ENCODE measurements around the gene AOAH. TPM values are rescaled to one million over a fixed set of nuclear protein-coding genes. Genes with fewer than 3 reads are reported as not detected.
A peak's percentile ranks its signal among the peaks of the same experiment; 100 is the strongest.

AOAH gene
- total RNA-seq, 2 donors from 2014 or later, result 0.70 to 1.6 TPM

DNA sequence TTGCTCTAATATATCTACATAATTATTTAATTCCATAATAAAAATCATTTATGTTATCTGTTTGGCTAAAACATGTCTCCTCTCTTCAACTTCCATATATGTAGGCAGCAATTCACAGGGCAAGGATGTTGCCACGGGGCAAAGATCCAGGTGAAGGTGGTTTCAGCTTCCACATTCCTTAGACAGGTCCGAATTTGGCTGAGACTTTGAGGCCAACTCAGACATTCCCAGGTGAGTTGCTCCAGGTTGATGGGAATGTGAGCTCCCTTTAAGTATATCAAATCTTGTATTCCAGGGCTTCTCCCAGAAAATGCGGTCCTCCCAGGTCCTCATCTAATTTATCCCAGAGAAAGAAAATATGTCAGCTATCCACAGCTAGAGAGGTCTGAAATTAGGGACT, 15.1 kb upstream of the AOAH start:
- WGBS, 2 experiments (ENCODE audit: insufficient coverage in 1 of 2, insufficient read length in 1 of 2), result 85 to 94% methylated on average over 3 of the region's 3 CpGs
- no peaks in the 10 kb centered on the region for H3K27me3 ChIP-seq (ENCODE audit: control insufficient read depth, insufficient read depth, low read length, poor library complexity, severe bottlenecking)
- no peak overlapping the region for H3K27ac ChIP-seq (ENCODE audit: low read depth, low read length)
- Mint-ChIP-seq H3K9me3 (peaks cover 2% of the 10 kb centered on the region), H3K36me3 (ENCODE audit: low read depth) (no peaks in the 10 kb centered on the region), H3K27me3 (ENCODE audit: insufficient read depth) (no peaks in the 10 kb centered on the region), H3K27ac (peak overlapping the region; percentile 44), H3K4me1 (peaks cover 22% of the 10 kb centered on the region), H3K4me3 (no peak overlapping the region)
- no peak overlapping the region for H3K4me3 ChIP-seq (ENCODE audit: low read length)
- TF ChIP-seq, protein P1, sequence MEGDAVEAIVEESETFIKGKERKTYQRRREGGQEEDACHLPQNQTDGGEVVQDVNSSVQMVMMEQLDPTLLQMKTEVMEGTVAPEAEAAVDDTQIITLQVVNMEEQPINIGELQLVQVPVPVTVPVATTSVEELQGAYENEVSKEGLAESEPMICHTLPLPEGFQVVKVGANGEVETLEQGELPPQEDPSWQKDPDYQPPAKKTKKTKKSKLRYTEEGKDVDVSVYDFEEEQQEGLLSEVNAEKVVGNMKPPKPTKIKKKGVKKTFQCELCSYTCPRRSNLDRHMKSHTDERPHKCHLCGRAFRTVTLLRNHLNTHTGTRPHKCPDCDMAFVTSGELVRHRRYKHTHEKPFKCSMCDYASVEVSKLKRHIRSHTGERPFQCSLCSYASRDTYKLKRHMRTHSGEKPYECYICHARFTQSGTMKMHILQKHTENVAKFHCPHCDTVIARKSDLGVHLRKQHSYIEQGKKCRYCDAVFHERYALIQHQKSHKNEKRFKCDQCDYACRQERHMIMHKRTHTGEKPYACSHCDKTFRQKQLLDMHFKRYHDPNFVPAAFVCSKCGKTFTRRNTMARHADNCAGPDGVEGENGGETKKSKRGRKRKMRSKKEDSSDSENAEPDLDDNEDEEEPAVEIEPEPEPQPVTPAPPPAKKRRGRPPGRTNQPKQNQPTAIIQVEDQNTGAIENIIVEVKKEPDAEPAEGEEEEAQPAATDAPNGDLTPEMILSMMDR (conservative IDR thresholded peaks at IDR 0.05), result no peak
- peaks cover 12% of the 10 kb centered on the region for H3K4me1 ChIP-seq (ENCODE audit: control insufficient read depth, insufficient read depth, low read length)
- H3K9me3 ChIP-seq (ENCODE audit: control insufficient read depth, low read length), result peaks cover 6% of the 10 kb centered on the region
- no peak for DNase-seq
- H3K9ac ChIP-seq (ENCODE audit: extremely low read depth, low read length, poor library complexity, severe bottlenecking), result no peak overlapping the region
- no peaks in the 10 kb centered on the region for H3K36me3 ChIP-seq (ENCODE audit: control insufficient read depth, insufficient read depth, low read length)

DNA sequence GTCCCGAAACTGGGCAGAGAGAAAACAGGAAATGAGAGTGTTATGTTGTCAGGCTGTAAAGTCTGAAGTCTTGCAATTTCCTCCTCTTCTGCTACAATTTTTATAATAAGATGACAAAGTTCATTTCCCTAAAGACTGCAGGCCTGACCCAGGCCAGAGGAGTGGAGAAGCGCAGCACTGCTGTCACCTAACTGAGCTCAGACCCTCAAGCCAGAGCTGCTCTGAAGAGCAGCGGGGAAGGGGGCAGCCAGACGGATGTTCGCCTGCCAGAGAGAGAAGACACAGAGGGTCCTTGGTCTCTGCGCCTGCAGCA, 12.6 kb upstream of the AOAH start:
- H3K4me3 ChIP-seq (ENCODE audit: low read length), result no peak overlapping the region
- no peaks in the 10 kb centered on the region for H3K9me3 ChIP-seq (ENCODE audit: control insufficient read depth, low read length)
- H3K4me3 Mint-ChIP-seq, result no peak overlapping the region
- no peaks in the 10 kb centered on the region for H3K9me3 Mint-ChIP-seq
- DNase-seq, result no peak
- no peak overlapping the region for H3K27ac Mint-ChIP-seq
- TF ChIP-seq, protein P1 (conservative IDR thresholded peaks at IDR 0.05), result no peak
- H3K27me3 ChIP-seq (ENCODE audit: control insufficient read depth, insufficient read depth, low read length, poor library complexity, severe bottlenecking), result no peaks in the 10 kb centered on the region
- H3K36me3 Mint-ChIP-seq (ENCODE audit: low read depth), result no peaks in the 10 kb centered on the region
- no peaks in the 10 kb centered on the region for H3K27me3 Mint-ChIP-seq (ENCODE audit: insufficient read depth)
- H3K27ac ChIP-seq (ENCODE audit: low read depth, low read length), result no peak overlapping the region
- H3K4me1 Mint-ChIP-seq, result peaks cover 22% of the 10 kb centered on the region
- no peaks in the 10 kb centered on the region for H3K36me3 ChIP-seq (ENCODE audit: control insufficient read depth, insufficient read depth, low read length)
- peaks cover 12% of the 10 kb centered on the region for H3K4me1 ChIP-seq (ENCODE audit: control insufficient read depth, insufficient read depth, low read length)
- 81 to 88% methylated on average over 6 of the region's 6 CpGs for WGBS, 2 experiments (ENCODE audit: insufficient coverage in 1 of 2, insufficient read length in 1 of 2)
- no peak overlapping the region for H3K9ac ChIP-seq (ENCODE audit: extremely low read depth, low read length, poor library complexity, severe bottlenecking)

DNA sequence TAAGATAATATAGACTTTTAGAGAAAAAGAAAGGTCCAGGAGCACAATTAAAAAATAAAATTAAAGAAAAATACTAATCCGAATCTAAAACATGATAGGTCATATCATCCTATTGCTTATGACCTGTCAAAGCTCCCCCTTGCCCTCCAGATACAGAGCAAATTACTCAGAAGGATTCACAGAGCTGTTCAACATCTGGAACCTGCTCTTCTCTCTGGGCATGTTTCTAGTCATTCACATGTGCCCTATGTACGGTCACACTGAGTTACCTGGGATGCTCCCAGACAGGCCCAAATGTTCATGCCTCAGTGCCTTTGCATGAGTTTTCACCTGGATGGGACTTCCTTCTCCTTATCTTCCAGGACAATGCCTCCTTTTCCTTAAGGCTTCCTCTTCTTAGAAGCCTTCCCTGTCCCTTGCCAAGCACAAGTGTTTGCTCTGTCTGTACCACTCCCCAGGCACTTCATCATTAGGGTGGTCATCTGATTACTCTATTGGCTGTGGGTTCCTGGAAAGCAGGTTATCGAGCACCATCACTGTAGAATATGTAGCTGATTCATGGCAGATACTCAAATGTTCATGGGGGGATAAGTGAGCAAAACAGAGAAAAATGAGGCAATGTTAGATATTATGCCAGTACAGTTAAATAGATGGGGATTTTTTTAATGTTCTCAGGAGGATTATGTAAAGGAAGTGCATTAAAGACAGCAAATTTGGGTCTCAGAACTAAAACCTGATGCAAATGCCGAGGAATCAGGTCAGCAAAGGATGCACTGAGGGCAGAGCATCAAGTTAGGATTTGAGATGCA, 12.0 kb upstream of the AOAH start:
- WGBS, 2 experiments (ENCODE audit: insufficient coverage in 1 of 2, insufficient read length in 1 of 2), result 89 to 93% methylated on average over 3 to 4 of the region's 4 CpGs
- peaks cover 22% of the 10 kb centered on the region for H3K4me1 Mint-ChIP-seq

More for the DNA sequence above, 12.0 kb upstream of the AOAH start:
- H3K27me3 Mint-ChIP-seq (ENCODE audit: insufficient read depth), result no peaks in the 10 kb centered on the region
- H3K27ac ChIP-seq (ENCODE audit: low read depth, low read length), result no peak overlapping the region
- H3K27me3 ChIP-seq (ENCODE audit: control insufficient read depth, insufficient read depth, low read length, poor library complexity, severe bottlenecking), result no peaks in the 10 kb centered on the region
- H3K4me1 ChIP-seq (ENCODE audit: control insufficient read depth, insufficient read depth, low read length), result peaks cover 12% of the 10 kb centered on the region
- no peaks in the 10 kb centered on the region for H3K36me3 Mint-ChIP-seq (ENCODE audit: low read depth)
- no peak overlapping the region for H3K4me3 Mint-ChIP-seq
- no peak overlapping the region for H3K4me3 ChIP-seq (ENCODE audit: low read length)
- no peak for DNase-seq
- no peaks in the 10 kb centered on the region for H3K9me3 Mint-ChIP-seq
- H3K9ac ChIP-seq (ENCODE audit: extremely low read depth, low read length, poor library complexity, severe bottlenecking), result no peak overlapping the region
- H3K36me3 ChIP-seq (ENCODE audit: control insufficient read depth, insufficient read depth, low read length), result no peaks in the 10 kb centered on the region
- H3K9me3 ChIP-seq (ENCODE audit: control insufficient read depth, low read length), result no peaks in the 10 kb centered on the region
- no peak overlapping the region for H3K27ac Mint-ChIP-seq
- TF ChIP-seq, protein P1 (conservative IDR thresholded peaks at IDR 0.05), result no peak

All from endodermal cell (in vitro differentiated cells).